Amygdala (tissue), 56 donors: ENCODE data around the gene MTMR10.

Source experiments
- DNase-seq, 56 donors: peaks; one replicate each; lab custom pipeline; 2025; lab: John Stamatoyannopoulos, UW

Gene MTMR10

GRCh38 chr15:30962659-30963058, 28.8 kb downstream of the MTMR10 start:
- DNase-seq = no peak

GRCh38 chr15:30962079-30962478, 29.3 kb downstream of the MTMR10 start:
- DNase-seq = peak in 2 of 56 donors; percentile 12 to 15

- DNase-seq = no peak
These were observed 33.2 kb downstream of the MTMR10 start for GRCh38 chr15:30958219-30958618.

GRCh38 chr15:30956216-30957124, 35.0 kb downstream of the MTMR10 start:
- DNase-seq = no peak

- DNase-seq = no peak
These were observed 36.8 kb downstream of the MTMR10 start for GRCh38 chr15:30954674-30955073.

- DNase-seq = no peak
These were observed 37.6 kb downstream of the MTMR10 start for GRCh38 chr15:30953731-30954378.

- DNase-seq = no peak
These were observed 38.2 kb downstream of the MTMR10 start for GRCh38 chr15:30953183-30953582.

GRCh38 chr15:30943654-30944335, 47.6 kb downstream of the MTMR10 start:
- DNase-seq = no peak

GRCh38 chr15:30941520-30941919, 49.9 kb downstream of the MTMR10 start:
- no peak for DNase-seq

GRCh38 chr15:30940359-30940758, 51.1 kb downstream of the MTMR10 start:
- no peak for DNase-seq

- no peak for DNase-seq
These were observed 52.3 kb downstream of the MTMR10 start for GRCh38 chr15:30939161-30939560.

GRCh38 chr15:30933293-30933692, 58.1 kb downstream of the MTMR10 start:
- DNase-seq = no peak

- DNase-seq = no peak
These were observed 61.0 kb downstream of the MTMR10 start for GRCh38 chr15:30930422-30930821.

- no peak for DNase-seq
These were observed 61.4 kb downstream of the MTMR10 start for GRCh38 chr15:30929982-30930381.

GRCh38 chr15:30929064-30929669, 62.3 kb downstream of the MTMR10 start:
- DNase-seq = no peak

GRCh38 chr15:30928076-30928475, 63.4 kb downstream of the MTMR10 start:
- DNase-seq = no peak

- no peak for DNase-seq
These were observed 64.2 kb downstream of the MTMR10 start for GRCh38 chr15:30927148-30927761.

- DNase-seq = no peak
These were observed 65.3 kb downstream of the MTMR10 start for GRCh38 chr15:30926161-30926560.

- DNase-seq = no peak
These were observed 65.7 kb downstream of the MTMR10 start for GRCh38 chr15:30925686-30926085.

- DNase-seq = no peak
These were observed 67.1 kb downstream of the MTMR10 start for GRCh38 chr15:30924353-30924752.
